ENCODE results near the gene AVL9. TPM values are rescaled to one million over a fixed set of nuclear protein-coding genes. Genes with fewer than 3 reads are reported as not detected.

Gene AVL9
- total RNA-seq, 4 donors from 2014 or later, result 44.5 to 82.5 (median 52.5) TPM

Other genes with a start within 250 kb of the AVL9 start
- gene LSM5, start 5.1 kb upstream of the AVL9 start, total RNA-seq, result 10 to 100 TPM in 2 of 4 donors, 1 to 10 TPM in 2; 6.2 to 32.2 (median 10.0) TPM

Data from Peyer's patch (tissue), 4 donors.